NB4 (cell line): ENCODE measurements around the gene FGF14.

ENCODE experiments used
- MYC ChIP-seq: IDR thresholded peaks from 2 replicates; pipeline ENCODE4 v1.6.1; 2011; ENCODE audit warnings: low read depth, low read length
- POLR2A ChIP-seq: IDR thresholded peaks from 2 replicates; pipeline ENCODE4 v1.6.1; 2011; ENCODE audit warnings: mild to moderate bottlenecking; ENCODE audit not compliant: insufficient read length; ENCODE audit errors: extremely low read depth
- TF ChIP-seq, protein P1 (sequence below): IDR thresholded peaks from one replicate; pipeline ENCODE4 v1.5.1; 2012; ENCODE audit warnings: low read depth, low read length

- TF ChIP-seq POLR2A (no peak), MYC (no peak)
- TF ChIP-seq, protein P1, sequence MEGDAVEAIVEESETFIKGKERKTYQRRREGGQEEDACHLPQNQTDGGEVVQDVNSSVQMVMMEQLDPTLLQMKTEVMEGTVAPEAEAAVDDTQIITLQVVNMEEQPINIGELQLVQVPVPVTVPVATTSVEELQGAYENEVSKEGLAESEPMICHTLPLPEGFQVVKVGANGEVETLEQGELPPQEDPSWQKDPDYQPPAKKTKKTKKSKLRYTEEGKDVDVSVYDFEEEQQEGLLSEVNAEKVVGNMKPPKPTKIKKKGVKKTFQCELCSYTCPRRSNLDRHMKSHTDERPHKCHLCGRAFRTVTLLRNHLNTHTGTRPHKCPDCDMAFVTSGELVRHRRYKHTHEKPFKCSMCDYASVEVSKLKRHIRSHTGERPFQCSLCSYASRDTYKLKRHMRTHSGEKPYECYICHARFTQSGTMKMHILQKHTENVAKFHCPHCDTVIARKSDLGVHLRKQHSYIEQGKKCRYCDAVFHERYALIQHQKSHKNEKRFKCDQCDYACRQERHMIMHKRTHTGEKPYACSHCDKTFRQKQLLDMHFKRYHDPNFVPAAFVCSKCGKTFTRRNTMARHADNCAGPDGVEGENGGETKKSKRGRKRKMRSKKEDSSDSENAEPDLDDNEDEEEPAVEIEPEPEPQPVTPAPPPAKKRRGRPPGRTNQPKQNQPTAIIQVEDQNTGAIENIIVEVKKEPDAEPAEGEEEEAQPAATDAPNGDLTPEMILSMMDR = no peak
These were observed 422.0 kb downstream of the FGF14 start for GRCh38 chr13:101979825-101980224.
